ENCODE results near the gene SLC5A12.
A peak's percentile ranks its signal among the peaks of the same experiment; 100 is the strongest.

SLC5A12 gene

DNA sequence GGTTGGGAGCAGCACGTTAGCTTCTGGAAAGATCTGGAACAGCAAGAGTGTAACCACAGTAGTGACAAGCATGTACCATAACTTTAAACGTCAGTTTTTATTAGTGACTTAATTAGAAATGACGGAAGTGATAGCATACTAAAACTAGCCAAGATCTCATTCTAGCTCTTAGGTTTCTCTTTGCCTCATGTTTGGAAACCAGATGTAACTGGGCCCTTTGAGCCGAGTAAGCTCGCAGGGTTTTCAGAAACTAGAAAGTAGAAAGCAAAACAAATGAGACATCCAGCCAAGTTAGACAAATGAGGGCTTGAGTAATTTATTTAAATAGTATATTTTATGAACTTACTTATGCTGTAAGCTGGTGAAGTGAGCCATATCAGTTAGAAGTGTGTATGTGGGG lies 40.2 kb upstream of the SLC5A12 start:
- no peaks in the 10 kb centered on the region for H4K20me1 ChIP-seq (ENCODE audit: insufficient read depth, low read length)
- H3K4me2 ChIP-seq (ENCODE audit: low read depth, low read length), result 0 out of 2 replicates have a peak overlapping the region, but pooled peaks have one; percentile 9
- H3K9ac ChIP-seq (ENCODE audit: low read length), result no peak overlapping the region
- TF ChIP-seq EZH2 (optimal IDR thresholded peaks at IDR 0.05; ENCODE audit: low read depth, low read length) (no peak), EZH2phosphoT487 (IDR thresholded peaks at IDR 0.05; ENCODE audit: low read length) (no peak)
- TF ChIP-seq, protein P1, sequence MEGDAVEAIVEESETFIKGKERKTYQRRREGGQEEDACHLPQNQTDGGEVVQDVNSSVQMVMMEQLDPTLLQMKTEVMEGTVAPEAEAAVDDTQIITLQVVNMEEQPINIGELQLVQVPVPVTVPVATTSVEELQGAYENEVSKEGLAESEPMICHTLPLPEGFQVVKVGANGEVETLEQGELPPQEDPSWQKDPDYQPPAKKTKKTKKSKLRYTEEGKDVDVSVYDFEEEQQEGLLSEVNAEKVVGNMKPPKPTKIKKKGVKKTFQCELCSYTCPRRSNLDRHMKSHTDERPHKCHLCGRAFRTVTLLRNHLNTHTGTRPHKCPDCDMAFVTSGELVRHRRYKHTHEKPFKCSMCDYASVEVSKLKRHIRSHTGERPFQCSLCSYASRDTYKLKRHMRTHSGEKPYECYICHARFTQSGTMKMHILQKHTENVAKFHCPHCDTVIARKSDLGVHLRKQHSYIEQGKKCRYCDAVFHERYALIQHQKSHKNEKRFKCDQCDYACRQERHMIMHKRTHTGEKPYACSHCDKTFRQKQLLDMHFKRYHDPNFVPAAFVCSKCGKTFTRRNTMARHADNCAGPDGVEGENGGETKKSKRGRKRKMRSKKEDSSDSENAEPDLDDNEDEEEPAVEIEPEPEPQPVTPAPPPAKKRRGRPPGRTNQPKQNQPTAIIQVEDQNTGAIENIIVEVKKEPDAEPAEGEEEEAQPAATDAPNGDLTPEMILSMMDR (IDR thresholded peaks at IDR 0.05; ENCODE audit: low read length), result no peak
- no peaks in the 10 kb centered on the region for H3K9me2 ChIP-seq (replicated peaks; ENCODE audit: insufficient read depth, low read length)
- H3K4me3 ChIP-seq (ENCODE audit: low read length), result no peak overlapping the region
- no peaks in the 10 kb centered on the region for H3K9me3 ChIP-seq (replicated peaks; ENCODE audit: insufficient read depth, low read length)
- H3K27ac ChIP-seq (ENCODE audit: low read length), result peak overlapping the region; percentile 25; the same call in 1 of the 2 replicates
- no peaks in the 10 kb centered on the region for H3F3A ChIP-seq (ENCODE audit: insufficient read depth, low read length)
- H3K4me1 ChIP-seq (ENCODE audit: low read length), result no peaks in the 10 kb centered on the region
- no peak overlapping the region for H2AFZ ChIP-seq (ENCODE audit: low read length)
- H3K79me2 ChIP-seq (ENCODE audit: low read length), result no peaks in the 10 kb centered on the region
- peak; percentile 63 for DNase-seq
- no peaks in the 10 kb centered on the region for H3K36me3 ChIP-seq (replicated peaks; ENCODE audit: insufficient read depth, low read length)
- H3K27me3 ChIP-seq (replicated peaks; ENCODE audit: insufficient read depth, low read length), result no peaks in the 10 kb centered on the region

DNA sequence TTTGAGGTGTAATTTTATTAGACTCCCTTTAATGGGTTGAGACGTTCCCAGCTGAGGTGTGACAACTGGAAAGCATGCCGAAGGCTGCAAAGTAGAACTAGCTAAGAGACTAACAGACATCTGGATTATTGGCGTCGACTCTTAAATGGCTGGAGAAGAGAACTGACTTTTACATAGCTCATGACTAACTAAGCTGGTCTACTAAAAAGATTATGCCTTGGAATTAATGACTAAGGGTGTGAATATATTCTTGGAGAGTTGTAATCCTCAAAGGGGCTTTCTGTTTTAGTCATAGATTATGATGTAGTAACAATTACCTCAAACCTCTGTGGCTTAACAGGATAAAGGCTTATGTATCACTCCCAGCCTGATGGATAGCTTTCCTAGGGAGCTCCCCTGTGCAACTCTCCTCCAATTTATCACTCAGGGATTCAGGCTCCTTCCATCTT lies 39.5 kb upstream of the SLC5A12 start:
- Histone ChIP-seq H3K27me3 (replicated peaks; ENCODE audit: insufficient read depth, low read length) (no peaks in the 10 kb centered on the region), H3K9ac (ENCODE audit: low read length) (no peak overlapping the region), H3K4me2 (ENCODE audit: low read depth, low read length) (no peak overlapping the region), H3K4me3 (ENCODE audit: low read length) (no peak overlapping the region), H2AFZ (ENCODE audit: low read length) (no peak overlapping the region), H3K27ac (ENCODE audit: low read length) (no peak overlapping the region), H4K20me1 (ENCODE audit: insufficient read depth, low read length) (no peaks in the 10 kb centered on the region), H3K9me2 (replicated peaks; ENCODE audit: insufficient read depth, low read length) (no peaks in the 10 kb centered on the region), H3K36me3 (replicated peaks; ENCODE audit: insufficient read depth, low read length) (no peaks in the 10 kb centered on the region), H3K4me1 (ENCODE audit: low read length) (no peaks in the 10 kb centered on the region), H3K79me2 (ENCODE audit: low read length) (no peaks in the 10 kb centered on the region), H3K9me3 (replicated peaks; ENCODE audit: insufficient read depth, low read length) (no peaks in the 10 kb centered on the region), H3F3A (ENCODE audit: insufficient read depth, low read length) (no peaks in the 10 kb centered on the region)
- TF ChIP-seq EZH2 (optimal IDR thresholded peaks at IDR 0.05; ENCODE audit: low read depth, low read length) (no peak), EZH2phosphoT487 (IDR thresholded peaks at IDR 0.05; ENCODE audit: low read length) (no peak)
- TF ChIP-seq, protein P1 (IDR thresholded peaks at IDR 0.05; ENCODE audit: low read length), result no peak
- DNase-seq, result no peak

DNA sequence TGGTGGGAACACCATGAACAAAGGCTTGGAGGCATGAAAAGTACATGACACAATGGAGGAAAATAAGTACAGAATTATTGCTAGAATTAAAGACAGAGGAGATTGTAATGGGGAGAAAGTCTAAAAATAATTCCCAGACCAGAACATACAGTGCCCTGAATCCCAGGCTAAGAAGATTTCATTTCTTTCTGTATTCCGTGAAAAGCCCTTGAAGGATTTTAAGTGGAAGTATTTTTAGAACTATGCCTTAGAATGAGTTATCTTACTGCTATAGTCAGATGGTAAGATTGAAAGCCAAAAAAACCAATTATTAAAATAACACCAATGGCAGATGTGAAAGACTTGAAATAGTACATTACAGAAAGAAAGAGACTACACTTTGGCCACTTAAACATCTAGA lies 36.1 kb upstream of the SLC5A12 start:
- no peaks in the 10 kb centered on the region for H3K9me3 ChIP-seq (replicated peaks; ENCODE audit: insufficient read depth, low read length)
- H2AFZ ChIP-seq (ENCODE audit: low read length), result no peak overlapping the region
- no peaks in the 10 kb centered on the region for H3K79me2 ChIP-seq (ENCODE audit: low read length)
- H3F3A ChIP-seq (ENCODE audit: insufficient read depth, low read length), result no peaks in the 10 kb centered on the region
- no peaks in the 10 kb centered on the region for H3K9me2 ChIP-seq (replicated peaks; ENCODE audit: insufficient read depth, low read length)
- H3K9ac ChIP-seq (ENCODE audit: low read length), result no peak overlapping the region
- no peak overlapping the region for H3K4me2 ChIP-seq (ENCODE audit: low read depth, low read length)
- no peak for DNase-seq
- no peaks in the 10 kb centered on the region for H3K4me1 ChIP-seq (ENCODE audit: low read length)
- no peaks in the 10 kb centered on the region for H4K20me1 ChIP-seq (ENCODE audit: insufficient read depth, low read length)
- no peaks in the 10 kb centered on the region for H3K36me3 ChIP-seq (replicated peaks; ENCODE audit: insufficient read depth, low read length)
- no peak overlapping the region for H3K27ac ChIP-seq (ENCODE audit: low read length)
- no peaks in the 10 kb centered on the region for H3K27me3 ChIP-seq (replicated peaks; ENCODE audit: insufficient read depth, low read length)
- TF ChIP-seq EZH2 (optimal IDR thresholded peaks at IDR 0.05; ENCODE audit: low read depth, low read length), result no peak
- TF ChIP-seq, protein P1 (IDR thresholded peaks at IDR 0.05; ENCODE audit: low read length), result no peak
- no peak overlapping the region for H3K4me3 ChIP-seq (ENCODE audit: low read length)
